ENCODE data around the gene ANKRD39. TPM values are rescaled to one million over a fixed set of nuclear protein-coding genes. Genes with fewer than 3 reads are reported as not detected.

The ANKRD39 gene
- total RNA-seq, 1 experiment from 2014 or later = 25.3 TPM

GRCh38 chr2:96903318-96903717, 45.5 kb upstream of the ANKRD39 start:
- TF ChIP-seq EZH2 (IDR thresholded peaks at IDR 0.05; ENCODE audit: borderline replicate concordance, low read depth, low read length, poor library complexity, severe bottlenecking) (no peak), CTCF (conservative IDR thresholded peaks at IDR 0.05; ENCODE audit: low read depth, low read length) (no peak)
- DNase-seq (ENCODE audit: low spot score) = no peak
- no peak overlapping the region for H3K4me3 ChIP-seq (ENCODE audit: low read depth, low read length, poor library complexity, severe bottlenecking)
- no peaks in the 10 kb centered on the region for H3K4me1 ChIP-seq (ENCODE audit: insufficient read depth, low read length, poor library complexity, severe bottlenecking)
- H3K27me3 ChIP-seq (replicated peaks; ENCODE audit: insufficient read depth, low read depth, low read length, poor library complexity) = no peaks in the 10 kb centered on the region
- H3K36me3 ChIP-seq (ENCODE audit: insufficient read depth, low read length, poor library complexity, severe bottlenecking) = no peaks in the 10 kb centered on the region
- no peaks in the 10 kb centered on the region for H3K9me3 ChIP-seq (ENCODE audit: low read depth, low read length, poor library complexity, severe bottlenecking)
- no peak overlapping the region for H3K27ac ChIP-seq (ENCODE audit: low read depth, low read length, poor library complexity, severe bottlenecking)
- POLR2A ChIA-PET (ENCODE audit: low non-redundant PET) = no interaction called here
- CTCF ChIA-PET = no interaction called here
- intact Hi-C loops (cut with micrococcal nuclease; ENCODE audit: unreplicated experiment) = no loop called here
- no TSS peak for BruUV-seq (replicated peaks)

- BruUV-seq (replicated peaks) = no TSS peak
- Histone ChIP-seq H3K27ac (ENCODE audit: low read depth, low read length, poor library complexity, severe bottlenecking) (no peak overlapping the region), H3K36me3 (ENCODE audit: insufficient read depth, low read length, poor library complexity, severe bottlenecking) (no peaks in the 10 kb centered on the region), H3K4me3 (ENCODE audit: low read depth, low read length, poor library complexity, severe bottlenecking) (no peak overlapping the region), H3K9me3 (ENCODE audit: low read depth, low read length, poor library complexity, severe bottlenecking) (no peaks in the 10 kb centered on the region), H3K4me1 (ENCODE audit: insufficient read depth, low read length, poor library complexity, severe bottlenecking) (no peaks in the 10 kb centered on the region), H3K27me3 (replicated peaks; ENCODE audit: insufficient read depth, low read depth, low read length, poor library complexity) (no peaks in the 10 kb centered on the region)
- no peak for TF ChIP-seq EZH2 (IDR thresholded peaks at IDR 0.05; ENCODE audit: borderline replicate concordance, low read depth, low read length, poor library complexity, severe bottlenecking)
- no peak for TF ChIP-seq CTCF (conservative IDR thresholded peaks at IDR 0.05; ENCODE audit: low read depth, low read length)
- ChIA-PET CTCF (interaction anchor here (0.6 kb wide), 1 partner anchor 31 kb away, joined by 4 read pairs; no protein-coding TSS in a partner anchor), POLR2A (ENCODE audit: low non-redundant PET) (no interaction called here)
- intact Hi-C loops (cut with micrococcal nuclease; ENCODE audit: unreplicated experiment) = no loop called here
- no peak for DNase-seq (ENCODE audit: low spot score)
Observed at GRCh38 chr2:96900237-96900636, 42.4 kb upstream of the ANKRD39 start.

- no TSS peak for BruUV-seq (replicated peaks)
- no peak overlapping the region for H3K27ac ChIP-seq (ENCODE audit: low read depth, low read length, poor library complexity, severe bottlenecking)
- ChIA-PET CTCF (no interaction called here), POLR2A (ENCODE audit: low non-redundant PET) (no interaction called here)
- intact Hi-C loops (cut with micrococcal nuclease; ENCODE audit: unreplicated experiment) = no loop called here
- H3K27me3 ChIP-seq (replicated peaks; ENCODE audit: insufficient read depth, low read depth, low read length, poor library complexity) = no peaks in the 10 kb centered on the region
- TF ChIP-seq EZH2 (IDR thresholded peaks at IDR 0.05; ENCODE audit: borderline replicate concordance, low read depth, low read length, poor library complexity, severe bottlenecking) = no peak
- TF ChIP-seq CTCF (conservative IDR thresholded peaks at IDR 0.05; ENCODE audit: low read depth, low read length) = no peak
- H3K36me3 ChIP-seq (ENCODE audit: insufficient read depth, low read length, poor library complexity, severe bottlenecking) = no peaks in the 10 kb centered on the region
- H3K9me3 ChIP-seq (ENCODE audit: low read depth, low read length, poor library complexity, severe bottlenecking) = no peaks in the 10 kb centered on the region
- no peak overlapping the region for H3K4me3 ChIP-seq (ENCODE audit: low read depth, low read length, poor library complexity, severe bottlenecking)
- H3K4me1 ChIP-seq (ENCODE audit: insufficient read depth, low read length, poor library complexity, severe bottlenecking) = no peaks in the 10 kb centered on the region
- no peak for DNase-seq (ENCODE audit: low spot score)
Observed at GRCh38 chr2:96899413-96899741, 41.6 kb upstream of the ANKRD39 start.

Data from A673 (cell line).